Mammary epithelial cell (primary cell): ENCODE measurements around the gene KLK4.

Experiments used
- CTCF ChIP-seq, 2 donors: IDR thresholded peaks in 1 of 2; conservative IDR thresholded peaks in 1 of 2; 2 replicates each; pipeline ENCODE4 v1.5.1; 2011 to 2012; ENCODE audit warnings: inconsistent platforms in 2 of 2, low read length in 2 of 2, mild to moderate bottlenecking in 2 of 2, control low read depth in 1 of 2, low read depth in 1 of 2; ENCODE audit not compliant: insufficient read depth in 1 of 2; ENCODE audit errors: extremely low read depth in 1 of 2
- EZH2 ChIP-seq: IDR thresholded peaks from 2 replicates; pipeline ENCODE4 v1.6.1; 2012; ENCODE audit warnings: low read length, inconsistent platforms, borderline replicate concordance

DNA sequence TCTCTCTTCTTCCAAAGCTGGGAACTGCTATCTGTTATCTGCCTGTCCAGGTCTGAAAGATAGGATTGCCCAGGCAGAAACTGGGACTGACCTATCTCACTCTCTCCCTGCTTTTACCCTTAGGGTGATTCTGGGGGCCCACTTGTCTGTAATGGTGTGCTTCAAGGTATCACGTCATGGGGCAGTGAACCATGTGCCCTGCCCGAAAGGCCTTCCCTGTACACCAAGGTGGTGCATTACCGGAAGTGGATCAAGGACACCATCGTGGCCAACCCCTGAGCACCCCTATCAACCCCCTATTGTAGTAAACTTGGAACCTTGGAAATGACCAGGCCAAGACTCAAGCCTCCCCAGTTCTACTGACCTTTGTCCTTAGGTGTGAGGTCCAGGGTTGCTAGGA, 51.3 kb downstream of the KLK4 start:
- TF ChIP-seq CTCF (conservative IDR thresholded peaks at IDR 0.05 in 1 of 2, IDR thresholded peaks at IDR 0.05 in 1 of 2; ENCODE audit: extremely low read depth in 1 of 2, insufficient read depth in 1 of 2, low read depth in 1 of 2, low read length in 2 of 2) (no peak), EZH2 (no peak)
